ENCODE data around the gene OR2T29. TPM values are rescaled to one million over a fixed set of nuclear protein-coding genes. Genes with fewer than 3 reads are reported as not detected.
"Not testable (repeated sequence)": the region's sequence is repeated elsewhere in the genome, so short reads cannot be mapped to it uniquely, and the experiment has no call there.

Gene OR2T29
- total and polyA plus RNA-seq, 2 of the 13 experiments (the other 11 are each of a cell fraction or from before 2014, with no cell fraction given): not detected

DNA sequence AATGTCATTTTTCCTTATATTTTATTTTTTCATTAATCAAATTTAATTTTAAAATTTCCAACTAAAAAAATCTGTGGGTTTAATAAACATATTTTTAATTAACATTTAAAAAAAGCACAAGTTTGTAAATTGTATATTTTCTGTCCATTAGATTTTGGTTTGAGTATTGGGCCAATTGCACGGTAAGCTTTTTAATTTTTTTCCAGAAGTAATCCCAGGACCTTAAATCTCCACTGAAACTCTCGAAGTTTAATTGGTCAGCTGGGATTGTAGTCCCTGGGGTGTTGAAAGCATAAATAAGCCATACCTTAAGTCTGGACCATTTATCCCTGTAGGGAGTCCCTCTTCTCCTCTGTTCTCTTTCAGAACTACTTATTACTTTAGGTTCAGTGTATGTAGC lies 54.8 kb downstream of the OR2T29 start, which contains the start of gene OR2G6:
TSS of gene OR2G6 (plus strand) at position 301 of the 400 bp plus-strand sequence. CDS start 13,574 bp downstream, outside the sequence.
- H4K20me1 ChIP-seq (ENCODE audit: insufficient read depth, low read length); H3K27ac ChIP-seq (ENCODE audit: extremely low read length, insufficient read depth, low read length); DNase-seq (ENCODE audit: low spot score); H2AFZ ChIP-seq (ENCODE audit: low read length); FAIRE-seq; POLR2A ChIA-PET; H3K36me3 ChIP-seq (replicated peaks in 1 of 2; ENCODE audit: control insufficient read depth in 1 of 2, insufficient read depth in 2 of 2, low read length in 2 of 2); in situ Hi-C loops (cut with HindIII; ENCODE audit: extremely low pct_ligation_motif_present, low pct_unique_long_range_greater_than_20kb); H3K9me3 ChIP-seq (ENCODE audit: low read length); ATAC-seq; H3K4me1 ChIP-seq (ENCODE audit: insufficient read depth, low read length); H3K79me2 ChIP-seq (ENCODE audit: insufficient read depth, low read length); BruUV-seq (replicated peaks); CTCF ChIA-PET (ENCODE audit: low intra/inter-chr PET ratio, low total read pairs); intact Hi-C loops (cut with micrococcal nuclease; ENCODE audit: unreplicated experiment); H3K9ac ChIP-seq (ENCODE audit: insufficient read depth, low read depth, low read length); H3K4me2 ChIP-seq (ENCODE audit: low read depth, low read length); H3K27me3 ChIP-seq (ENCODE audit: control insufficient read depth in 1 of 2, insufficient read depth in 2 of 2, low read length in 2 of 2); H3K4me3 ChIP-seq (replicated peaks in 1 of 3; ENCODE audit: insufficient read depth in 1 of 3, low read depth in 2 of 3, low read length in 3 of 3): not testable (repeated sequence)
- no CpG with 5 or more reads among the region's 2 CpGs for WGBS (ENCODE audit: low lambda C conversion rate)

Small RNA genes lying within 50 kb of the gene (small RNA-seq; reads per million reads assigned to genes)
- gene RF00019 (ENCODE audit: insufficient read depth in 2 of 3, insufficient read length in 3 of 3, low read depth in 2 of 3, low replicate concordance in 1 of 3): 0 reads per million in 3 experiments

Other genes with a start within 250 kb of the OR2T29 start
- gene OR2M7, start 238.2 kb downstream of the OR2T29 start, total RNA-seq (2016; rRNA removed; fragmentation: Illumina TruSeq; extraction: Trizol): not detected in 2 replicates
- not detected in 2 replicates for gene OR2M7, start 238.2 kb downstream of the OR2T29 start, polyA plus RNA-seq (2011; rRNA removed)
- not detected in 2 replicates for gene OR14C36, start 214.0 kb downstream of the OR2T29 start, total RNA-seq (2016; rRNA removed; fragmentation: Illumina TruSeq; extraction: Trizol)
- gene OR14C36, start 214.0 kb downstream of the OR2T29 start, polyA plus RNA-seq (2011; rRNA removed): not detected in 2 replicates
- not detected in 2 replicates for gene OR2T4, start 201.1 kb downstream of the OR2T29 start, total RNA-seq (2016; rRNA removed; fragmentation: Illumina TruSeq; extraction: Trizol)
- not detected in 2 replicates for gene OR2T4, start 201.1 kb downstream of the OR2T29 start, polyA plus RNA-seq (2011; rRNA removed)
- not detected in 2 replicates for gene OR2T6, start 187.0 kb downstream of the OR2T29 start, total RNA-seq (2016; rRNA removed; fragmentation: Illumina TruSeq; extraction: Trizol)
- not detected in 2 replicates for gene OR2T6, start 187.0 kb downstream of the OR2T29 start, polyA plus RNA-seq (2011; rRNA removed)
- gene OR2T1, start 159.7 kb downstream of the OR2T29 start, total RNA-seq (2016; rRNA removed; fragmentation: Illumina TruSeq; extraction: Trizol): not detected in 2 replicates
- not detected in 2 replicates for gene OR2T1, start 159.7 kb downstream of the OR2T29 start, polyA plus RNA-seq (2011; rRNA removed)
- gene OR2T2, start 117.1 kb downstream of the OR2T29 start, total RNA-seq (2016; rRNA removed; fragmentation: Illumina TruSeq; extraction: Trizol): not detected in 2 replicates
- not detected in 2 replicates for gene OR2T2, start 117.1 kb downstream of the OR2T29 start, polyA plus RNA-seq (2011; rRNA removed)
- not detected in 2 replicates for gene OR2T3, start 89.4 kb downstream of the OR2T29 start, total RNA-seq (2016; rRNA removed; fragmentation: Illumina TruSeq; extraction: Trizol)
- not detected in 2 replicates for gene OR2T3, start 89.4 kb downstream of the OR2T29 start, polyA plus RNA-seq (2011; rRNA removed)
- not detected in 2 replicates for gene OR2T5, start 74.2 kb downstream of the OR2T29 start, total RNA-seq (2016; rRNA removed; fragmentation: Illumina TruSeq; extraction: Trizol)
- gene OR2T5, start 74.2 kb downstream of the OR2T29 start, polyA plus RNA-seq (2011; rRNA removed): not detected in 2 replicates
- not detected in 2 replicates for gene OR2G6, start 54.7 kb downstream of the OR2T29 start, total RNA-seq (2016; rRNA removed; fragmentation: Illumina TruSeq; extraction: Trizol)
- not detected in 2 replicates for gene OR2G6, start 54.7 kb downstream of the OR2T29 start, polyA plus RNA-seq (2011; rRNA removed)
- gene OR2T34, start 12.0 kb upstream of the OR2T29 start, total RNA-seq (2016; rRNA removed; fragmentation: Illumina TruSeq; extraction: Trizol): not detected in 2 replicates
- gene OR2T34, start 12.0 kb upstream of the OR2T29 start, polyA plus RNA-seq (2011; rRNA removed): not detected in 2 replicates
- gene OR2T10, start 34.9 kb upstream of the OR2T29 start, total RNA-seq (2016; rRNA removed; fragmentation: Illumina TruSeq; extraction: Trizol): not detected in 2 replicates
- not detected in 2 replicates for gene OR2T10, start 34.9 kb upstream of the OR2T29 start, polyA plus RNA-seq (2011; rRNA removed)
- gene OR2T11, start 72.3 kb upstream of the OR2T29 start, total RNA-seq (2016; rRNA removed; fragmentation: Illumina TruSeq; extraction: Trizol): not detected in 2 replicates
- not detected in 2 replicates for gene OR2T11, start 72.3 kb upstream of the OR2T29 start, polyA plus RNA-seq (2011; rRNA removed)
- gene OR2T35, start 82.5 kb upstream of the OR2T29 start, total RNA-seq (2016; rRNA removed; fragmentation: Illumina TruSeq; extraction: Trizol): not detected in 2 replicates
- gene OR2T35, start 82.5 kb upstream of the OR2T29 start, polyA plus RNA-seq (2011; rRNA removed): not detected in 2 replicates
- gene OR2T27, start 92.8 kb upstream of the OR2T29 start, total RNA-seq (2016; rRNA removed; fragmentation: Illumina TruSeq; extraction: Trizol): not detected in 2 replicates
- not detected in 2 replicates for gene OR2T27, start 92.8 kb upstream of the OR2T29 start, polyA plus RNA-seq (2011; rRNA removed)
- gene OR14I1, start 140.0 kb upstream of the OR2T29 start, total RNA-seq (2016; rRNA removed; fragmentation: Illumina TruSeq; extraction: Trizol): not detected in 2 replicates
- gene OR14I1, start 140.0 kb upstream of the OR2T29 start, polyA plus RNA-seq (2011; rRNA removed): not detected in 2 replicates
- gene LYPD8, start 193.0 kb upstream of the OR2T29 start, total RNA-seq (2016; rRNA removed; fragmentation: Illumina TruSeq; extraction: Trizol): not detected in 2 replicates
- gene LYPD8, start 193.0 kb upstream of the OR2T29 start, polyA plus RNA-seq (2011; rRNA removed): not detected in 2 replicates